HCT116 (cell line): ENCODE measurements around the gene M6PR. TPM values are rescaled to one million over a fixed set of nuclear protein-coding genes. Genes with fewer than 3 reads are reported as not detected.

Experiments
- ATAC-seq: fragments of 200-7000 bp; cut with Tn5 transposase; 2 replicates; pipeline ENCODE4 v1.9.1; 2020; ENCODE audit warnings: mild to moderate bottlenecking, moderate library complexity
- BruUV-seq: library from RNA; stranded (reverse); fragments of 400-500 nt; replicated peaks from 2 replicates; lab custom pipeline; 2021; lab: Mats Ljungman, UMichigan
- CTCF ChIA-PET: fragments of 300-600 bp; sonication (Branson Sonifier 250); formaldehyde crosslinking; loops from one replicate; lab custom pipeline; 2021; ENCODE audit warnings: antibody characterized with exemption; lab: Charles Lee
- POLR2A ChIA-PET: fragments of 300-600, 350-600 bp; sonication (Branson Sonifier 250); formaldehyde crosslinking; loops from one replicate; lab custom pipeline; 2021; ENCODE audit warnings: antibody characterized with exemption; lab: Charles Lee
- RAD21 ChIA-PET, 2 experiments: fragments of 300-600 bp; sonication (Branson Sonifier 250); formaldehyde crosslinking; loops; one replicate each; lab custom pipeline; 2023; ENCODE audit warnings: low total read pairs in 2 of 2; ENCODE audit not compliant: uncharacterized antibody in 2 of 2, unreplicated experiment in 2 of 2, low non-redundant PET in 1 of 2; lab: Charles Lee
- DNase-seq: peaks from one replicate; pipeline ENCODE4 v3.0.0-alpha.2; 2010; ENCODE audit warnings: low read depth, low spot score
- H2AFZ ChIP-seq: fragments of 200-600 bp; shearing (Covaris generic), sonication (generic); 2 replicates; pipeline ENCODE4 v1.6.1; 2017; ENCODE audit warnings: low read depth, mixed run types, mixed read lengths, antibody characterized with exemption, low read length; ENCODE audit not compliant: poor library complexity, severe bottlenecking
- H3K27ac ChIP-seq: 2 replicates; pipeline ENCODE4 v1.5.1; 2012; ENCODE audit warnings: low read depth, low read length
- H3K27me3 ChIP-seq: fragments of 200-600 bp; sonication (generic); 2 replicates; pipeline ENCODE4 v1.6.1; 2016; ENCODE audit warnings: mixed run types, low read length, mixed read lengths; ENCODE audit not compliant: insufficient read depth
- H3K36me3 ChIP-seq, 2 experiments: fragments of 200-500 bp in 1 of 2; fragments of 200-600 bp in 1 of 2; sonication (Bioruptor generic) in 1 of 2; sonication (generic) in 1 of 2; 2 replicates each; pipeline versions ENCODE4 v1.5.1 to v1.6.1; 2014 to 2016; ENCODE audit warnings: low read length in 2 of 2, inconsistent platforms in 1 of 2, mixed read lengths in 1 of 2, mixed run types in 1 of 2; ENCODE audit not compliant: insufficient read depth in 2 of 2, control insufficient read depth in 1 of 2
- H3K4me1 ChIP-seq, 2 experiments: fragments of 200-600 bp in 1 of 2; sonication (generic) in 1 of 2; 2 replicates each; pipeline versions ENCODE4 v1.5.1 to v1.6.1; 2012 to 2017; ENCODE audit warnings: low read length in 2 of 2, inconsistent platforms in 1 of 2, mild to moderate bottlenecking in 1 of 2, mixed read lengths in 1 of 2, mixed run types in 1 of 2, moderate library complexity in 1 of 2; ENCODE audit not compliant: insufficient read depth in 2 of 2, control insufficient read depth in 1 of 2
- H3K4me2 ChIP-seq: fragments of 200-600 bp; sonication (generic); 2 replicates; pipeline ENCODE4 v1.6.1; 2017; ENCODE audit warnings: mixed run types, low read length, mixed read lengths
- H3K4me3 ChIP-seq, 2 experiments: fragments of 200-600 bp in 1 of 2; sonication (generic) in 1 of 2; replicated peaks in 1 of 2; 2 replicates each; pipeline ENCODE4 v1.5.1; 2011 to 2016; ENCODE audit warnings: low read length in 2 of 2, control low read depth in 1 of 2, low read depth in 1 of 2, mild to moderate bottlenecking in 1 of 2, mixed read lengths in 1 of 2, mixed run types in 1 of 2
- H3K79me2 ChIP-seq: fragments of 200-600 bp; sonication (generic); 2 replicates; pipeline ENCODE4 v1.6.1; 2017; ENCODE audit warnings: mild to moderate bottlenecking, mixed run types, low read length, moderate library complexity, mixed read lengths; ENCODE audit not compliant: insufficient read depth
- H3K9ac ChIP-seq: fragments of 200-600 bp; sonication (generic); 2 replicates; pipeline ENCODE4 v1.6.1; 2016; ENCODE audit warnings: low read length, mixed read lengths
- H3K9me2 ChIP-seq: fragments of 200-600 bp; sonication (generic), shearing (Covaris generic); 2 replicates; pipeline ENCODE4 v1.6.1; 2017; ENCODE audit warnings: mixed run types, mild to moderate bottlenecking, moderate library complexity; ENCODE audit not compliant: insufficient read depth
- H3K9me3 ChIP-seq, 2 experiments: fragments of 200-500 bp in 1 of 2; fragments of 200-600 bp in 1 of 2; sonication (Bioruptor generic) in 1 of 2; sonication (generic) in 1 of 2; 2 replicates each; pipeline ENCODE4 v1.6.1; 2014 to 2017; ENCODE audit warnings: low read length in 2 of 2, mixed read lengths in 2 of 2, inconsistent platforms in 1 of 2, low read depth in 1 of 2, mild to moderate bottlenecking in 1 of 2, mixed run types in 1 of 2, moderate library complexity in 1 of 2; ENCODE audit not compliant: control insufficient read depth in 1 of 2, insufficient read depth in 1 of 2
- H4K20me1 ChIP-seq: fragments of 200-600 bp; sonication (generic), shearing (Covaris generic); 2 replicates; pipeline ENCODE4 v1.6.1; 2017; ENCODE audit warnings: mixed run types, mild to moderate bottlenecking, moderate library complexity; ENCODE audit not compliant: insufficient read depth
- CEBPB ChIP-seq: IDR thresholded peaks from 2 replicates; pipeline ENCODE4 v1.6.1; 2012; ENCODE audit warnings: low read depth
- ELF1 ChIP-seq: IDR thresholded peaks from 2 replicates; pipeline ENCODE4 v1.6.1; 2012; ENCODE audit warnings: low read depth, borderline replicate concordance
- POLR2AphosphoS5 ChIP-seq: IDR thresholded peaks from 2 replicates; pipeline ENCODE4 v1.6.1; 2011; ENCODE audit warnings: mild to moderate bottlenecking, low read depth, low read length, moderate library complexity
- SP1 ChIP-seq: IDR thresholded peaks from 2 replicates; pipeline ENCODE4 v1.6.1; 2012; ENCODE audit warnings: low read depth
- TCF7L2 ChIP-seq: IDR thresholded peaks from 2 replicates; pipeline ENCODE4 v1.7.0; 2011; ENCODE audit warnings: borderline replicate concordance, inconsistent platforms; ENCODE audit not compliant: insufficient read depth, insufficient read length; ENCODE audit errors: extremely low read depth
- YY1 ChIP-seq: IDR thresholded peaks from 2 replicates; pipeline ENCODE4 v1.6.1; 2011; ENCODE audit warnings: low read length, low read depth, moderate library complexity, mild to moderate bottlenecking; ENCODE audit not compliant: insufficient replicate concordance; ENCODE audit errors: extremely low read depth
- ZNF274 ChIP-seq: fragments of 200-500 bp; sonication (Bioruptor generic); IDR thresholded peaks from 2 replicates; pipeline ENCODE4 v1.6.1; 2014; ENCODE audit warnings: mild to moderate bottlenecking, low read depth, low read length, inconsistent platforms
- intact Hi-C: fragments of 100-400 bp; cut with micrococcal nuclease; formaldehyde crosslinking; loops from 2 replicates; pipeline ENCODE4 v1.10.0; 2022
- total RNA-seq: library from RNA; stranded (reverse); gene quantifications from one replicate; pipeline ENCODE4 v1.2.1, GENCODE V29; 2021; ENCODE audit not compliant: unreplicated experiment
- TF ChIP-seq, protein P1 (sequence below): IDR thresholded peaks from 2 replicates; pipeline ENCODE4 v1.6.1; 2012
- TF ChIP-seq, protein P2 (sequence below), 3 experiments: fragments of 200-600 bp in 1 of 3; sonication (generic) in 1 of 3; IDR thresholded peaks in 2 of 3; conservative IDR thresholded peaks in 1 of 3; 2 replicates each; pipeline ENCODE4 v1.5.1; 2012 to 2017; ENCODE audit warnings: low read depth in 2 of 3, low read length in 2 of 3, antibody characterized with exemption in 1 of 3, borderline replicate concordance in 1 of 3, control low read depth in 1 of 3, mild to moderate bottlenecking in 1 of 3, mixed read lengths in 1 of 3, mixed run types in 1 of 3, moderate library complexity in 1 of 3; ENCODE audit not compliant: insufficient read depth in 1 of 3

M6PR gene
- total RNA-seq, 1 experiment from 2014 or later, result 142 TPM

DNA sequence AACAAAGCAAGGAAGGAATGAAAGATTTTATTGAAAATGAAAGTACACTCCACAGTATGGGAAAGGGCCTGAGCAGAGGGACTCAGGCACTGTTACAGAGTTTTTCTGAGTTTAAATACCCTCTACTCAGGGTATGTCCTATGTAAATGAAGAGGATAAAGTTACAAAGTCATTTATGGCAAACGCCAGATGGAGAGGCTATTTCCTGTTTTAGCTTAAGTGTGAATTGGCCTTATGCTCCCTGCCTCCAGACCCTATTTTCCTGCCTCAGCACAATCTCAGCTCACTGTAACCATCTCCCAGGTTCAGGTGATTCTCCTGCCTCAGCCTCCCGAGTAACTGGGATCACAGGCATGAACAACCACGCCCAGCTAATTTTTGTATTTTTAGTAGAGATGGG is 41.9 kb downstream of the M6PR start:
- CTCF ChIA-PET, result interaction anchor here (0.7 kb wide), 1 partner anchor 364 kb away, joined by 3 read pairs; no protein-coding TSS in a partner anchor
- no peaks in the 10 kb centered on the region for H3K36me3 ChIP-seq
- H3K4me2 ChIP-seq, result no peak overlapping the region
- H3K27me3 ChIP-seq, result no peaks in the 10 kb centered on the region
- no peak overlapping the region for H3K4me3 ChIP-seq
- RAD21 ChIA-PET, result no interaction called here
- no peak for DNase-seq
- H3K79me2 ChIP-seq, result no peaks in the 10 kb centered on the region
- H3K9me3 ChIP-seq, result no peaks in the 10 kb centered on the region
- TF ChIP-seq ZNF274 (no peak), TCF7L2 (no peak), SP1 (no peak), YY1 (no peak), POLR2AphosphoS5 (no peak), ELF1 (no peak), CEBPB (no peak)
- TF ChIP-seq, protein P1, sequence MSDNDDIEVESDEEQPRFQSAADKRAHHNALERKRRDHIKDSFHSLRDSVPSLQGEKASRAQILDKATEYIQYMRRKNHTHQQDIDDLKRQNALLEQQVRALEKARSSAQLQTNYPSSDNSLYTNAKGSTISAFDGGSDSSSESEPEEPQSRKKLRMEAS, result no peak
- TF ChIP-seq, protein P2, sequence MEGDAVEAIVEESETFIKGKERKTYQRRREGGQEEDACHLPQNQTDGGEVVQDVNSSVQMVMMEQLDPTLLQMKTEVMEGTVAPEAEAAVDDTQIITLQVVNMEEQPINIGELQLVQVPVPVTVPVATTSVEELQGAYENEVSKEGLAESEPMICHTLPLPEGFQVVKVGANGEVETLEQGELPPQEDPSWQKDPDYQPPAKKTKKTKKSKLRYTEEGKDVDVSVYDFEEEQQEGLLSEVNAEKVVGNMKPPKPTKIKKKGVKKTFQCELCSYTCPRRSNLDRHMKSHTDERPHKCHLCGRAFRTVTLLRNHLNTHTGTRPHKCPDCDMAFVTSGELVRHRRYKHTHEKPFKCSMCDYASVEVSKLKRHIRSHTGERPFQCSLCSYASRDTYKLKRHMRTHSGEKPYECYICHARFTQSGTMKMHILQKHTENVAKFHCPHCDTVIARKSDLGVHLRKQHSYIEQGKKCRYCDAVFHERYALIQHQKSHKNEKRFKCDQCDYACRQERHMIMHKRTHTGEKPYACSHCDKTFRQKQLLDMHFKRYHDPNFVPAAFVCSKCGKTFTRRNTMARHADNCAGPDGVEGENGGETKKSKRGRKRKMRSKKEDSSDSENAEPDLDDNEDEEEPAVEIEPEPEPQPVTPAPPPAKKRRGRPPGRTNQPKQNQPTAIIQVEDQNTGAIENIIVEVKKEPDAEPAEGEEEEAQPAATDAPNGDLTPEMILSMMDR (IDR thresholded peaks at IDR 0.05 in 2 of 3, conservative IDR thresholded peaks at IDR 0.05 in 1 of 3; ENCODE audit: borderline replicate concordance in 1 of 3, insufficient read depth in 1 of 3, low read depth in 2 of 3, low read length in 2 of 3), result no peak
- TF ChIP-seq, all 23 proteins: peak for 0
- ATAC-seq, result no peak
- no peaks in the 10 kb centered on the region for H3K9me2 ChIP-seq
- no peak overlapping the region for H3K9ac ChIP-seq
- intact Hi-C loops, result no loop called here
- H2AFZ ChIP-seq, result no peak overlapping the region
- no TSS peak for BruUV-seq
- POLR2A ChIA-PET, result no interaction called here
- peaks cover 0 to 5% of the 10 kb centered on the region in 2 experiments; a peak in 1 of 4 replicates for H3K4me1 ChIP-seq
- no peak overlapping the region for H3K27ac ChIP-seq
- no peaks in the 10 kb centered on the region for H4K20me1 ChIP-seq
